ENCODE results near the gene CXorf58. TPM values are rescaled to one million over a fixed set of nuclear protein-coding genes. Genes with fewer than 3 reads are reported as not detected.
A peak's percentile ranks its signal among the peaks of the same experiment; 100 is the strongest.

CXorf58 gene
- total RNA-seq, 1 donor from 2014 or later, result not detected

DNA sequence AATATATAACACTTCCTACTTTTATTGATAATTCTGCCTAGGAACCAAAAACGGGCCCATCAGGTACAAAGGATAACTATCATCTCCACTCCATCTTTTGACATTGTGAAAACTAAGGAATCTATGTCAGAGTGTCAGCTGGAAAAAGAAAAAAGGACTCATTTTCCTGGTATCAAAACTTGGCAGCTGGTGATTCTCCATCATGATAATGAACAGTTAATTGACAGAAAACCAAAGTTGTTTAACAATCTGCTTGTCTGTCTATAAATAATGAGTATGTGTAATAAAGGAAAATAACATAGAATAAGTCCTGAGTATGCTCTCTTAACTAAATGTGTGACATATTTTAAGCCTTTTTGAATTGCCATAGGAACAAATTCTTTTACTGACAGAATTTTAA lies 31.4 kb downstream of the CXorf58 start:
- Histone ChIP-seq H3K27me3 (ENCODE audit: insufficient read depth, low read length) (peaks cover 2% of the 10 kb centered on the region), H2AFZ (ENCODE audit: low read depth, low read length) (no peak overlapping the region), H3K4me3 (ENCODE audit: insufficient read depth, low read depth, low read length) (no peak overlapping the region), H3K27ac (ENCODE audit: low read depth, low read length) (no peak overlapping the region), H3K9me3 (ENCODE audit: insufficient read depth, low read depth, low read length) (no peaks in the 10 kb centered on the region), H3K36me3 (ENCODE audit: insufficient read depth, low read length) (no peaks in the 10 kb centered on the region), H3K4me1 (ENCODE audit: insufficient read depth, low read length) (no peaks in the 10 kb centered on the region), H3K79me2 (ENCODE audit: insufficient read depth, low read length) (no peaks in the 10 kb centered on the region), H4K20me1 (ENCODE audit: insufficient read depth, low read length) (no peaks in the 10 kb centered on the region), H3K9ac (ENCODE audit: low read length) (no peak overlapping the region), H3K4me2 (ENCODE audit: low read length) (no peak overlapping the region)
- Mint-ChIP-seq H3K36me3 (ENCODE audit: low read depth, unreplicated experiment) (no peaks in the 10 kb centered on the region), H3K27me3 (ENCODE audit: low read depth, unreplicated experiment) (no peaks in the 10 kb centered on the region), H3K4me3 (ENCODE audit: unreplicated experiment) (no peak overlapping the region), H3K27ac (ENCODE audit: unreplicated experiment) (no peak overlapping the region), H3K9me3 (ENCODE audit: unreplicated experiment) (peaks cover 3% of the 10 kb centered on the region), H3K4me1 (ENCODE audit: low read depth, unreplicated experiment) (no peaks in the 10 kb centered on the region)
- no peak for DNase-seq (ENCODE audit: low read depth)
- peak; percentile 84 for FAIRE-seq
- TF ChIP-seq, protein P1, sequence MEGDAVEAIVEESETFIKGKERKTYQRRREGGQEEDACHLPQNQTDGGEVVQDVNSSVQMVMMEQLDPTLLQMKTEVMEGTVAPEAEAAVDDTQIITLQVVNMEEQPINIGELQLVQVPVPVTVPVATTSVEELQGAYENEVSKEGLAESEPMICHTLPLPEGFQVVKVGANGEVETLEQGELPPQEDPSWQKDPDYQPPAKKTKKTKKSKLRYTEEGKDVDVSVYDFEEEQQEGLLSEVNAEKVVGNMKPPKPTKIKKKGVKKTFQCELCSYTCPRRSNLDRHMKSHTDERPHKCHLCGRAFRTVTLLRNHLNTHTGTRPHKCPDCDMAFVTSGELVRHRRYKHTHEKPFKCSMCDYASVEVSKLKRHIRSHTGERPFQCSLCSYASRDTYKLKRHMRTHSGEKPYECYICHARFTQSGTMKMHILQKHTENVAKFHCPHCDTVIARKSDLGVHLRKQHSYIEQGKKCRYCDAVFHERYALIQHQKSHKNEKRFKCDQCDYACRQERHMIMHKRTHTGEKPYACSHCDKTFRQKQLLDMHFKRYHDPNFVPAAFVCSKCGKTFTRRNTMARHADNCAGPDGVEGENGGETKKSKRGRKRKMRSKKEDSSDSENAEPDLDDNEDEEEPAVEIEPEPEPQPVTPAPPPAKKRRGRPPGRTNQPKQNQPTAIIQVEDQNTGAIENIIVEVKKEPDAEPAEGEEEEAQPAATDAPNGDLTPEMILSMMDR (IDR thresholded peaks at IDR 0.05; ENCODE audit: insufficient read depth, low read depth, low read length), result no peak
- no peak for TF ChIP-seq EZH2 (IDR thresholded peaks at IDR 0.05; ENCODE audit: insufficient read depth, low read length)

DNA sequence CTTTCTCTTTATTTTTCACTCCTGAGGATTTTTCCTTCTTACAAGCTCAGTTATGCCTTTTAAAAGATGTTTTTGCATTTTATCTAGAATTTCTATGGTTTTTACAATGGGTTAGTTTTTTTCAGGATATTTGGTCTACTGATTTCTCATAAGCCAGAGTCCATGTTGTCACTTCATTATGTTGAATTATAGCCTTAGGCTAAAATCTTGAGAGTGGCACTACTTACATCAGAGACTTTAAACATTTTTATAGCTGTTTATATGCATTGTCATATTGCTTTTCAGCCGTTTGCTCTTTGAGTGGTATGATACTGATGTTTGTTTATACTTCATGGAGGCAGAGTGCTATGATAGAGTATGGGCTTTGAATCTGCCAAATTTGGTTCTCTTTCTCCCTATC lies 36.4 kb downstream of the CXorf58 start:
- Histone ChIP-seq H3K9me3 (ENCODE audit: insufficient read depth, low read depth, low read length) (no peaks in the 10 kb centered on the region), H3K36me3 (ENCODE audit: insufficient read depth, low read length) (no peaks in the 10 kb centered on the region), H3K79me2 (ENCODE audit: insufficient read depth, low read length) (no peaks in the 10 kb centered on the region), H3K4me1 (ENCODE audit: insufficient read depth, low read length) (no peaks in the 10 kb centered on the region), H3K9ac (ENCODE audit: low read length) (no peak overlapping the region), H3K4me3 (ENCODE audit: insufficient read depth, low read depth, low read length) (no peak overlapping the region), H2AFZ (ENCODE audit: low read depth, low read length) (no peak overlapping the region), H3K4me2 (ENCODE audit: low read length) (no peak overlapping the region), H3K27me3 (ENCODE audit: insufficient read depth, low read length) (peaks cover 2% of the 10 kb centered on the region), H4K20me1 (ENCODE audit: insufficient read depth, low read length) (no peaks in the 10 kb centered on the region), H3K27ac (ENCODE audit: low read depth, low read length) (no peak overlapping the region)
- Mint-ChIP-seq H3K9me3 (ENCODE audit: unreplicated experiment) (no peaks in the 10 kb centered on the region), H3K4me1 (ENCODE audit: low read depth, unreplicated experiment) (no peaks in the 10 kb centered on the region), H3K4me3 (ENCODE audit: unreplicated experiment) (no peak overlapping the region), H3K27ac (ENCODE audit: unreplicated experiment) (no peak overlapping the region), H3K27me3 (ENCODE audit: low read depth, unreplicated experiment) (no peaks in the 10 kb centered on the region), H3K36me3 (ENCODE audit: low read depth, unreplicated experiment) (no peaks in the 10 kb centered on the region)
- FAIRE-seq, result no peak
- DNase-seq (ENCODE audit: low read depth), result no peak
- TF ChIP-seq, protein P1 (IDR thresholded peaks at IDR 0.05; ENCODE audit: insufficient read depth, low read depth, low read length), result no peak
- no peak for TF ChIP-seq EZH2 (IDR thresholded peaks at IDR 0.05; ENCODE audit: insufficient read depth, low read length)

DNA sequence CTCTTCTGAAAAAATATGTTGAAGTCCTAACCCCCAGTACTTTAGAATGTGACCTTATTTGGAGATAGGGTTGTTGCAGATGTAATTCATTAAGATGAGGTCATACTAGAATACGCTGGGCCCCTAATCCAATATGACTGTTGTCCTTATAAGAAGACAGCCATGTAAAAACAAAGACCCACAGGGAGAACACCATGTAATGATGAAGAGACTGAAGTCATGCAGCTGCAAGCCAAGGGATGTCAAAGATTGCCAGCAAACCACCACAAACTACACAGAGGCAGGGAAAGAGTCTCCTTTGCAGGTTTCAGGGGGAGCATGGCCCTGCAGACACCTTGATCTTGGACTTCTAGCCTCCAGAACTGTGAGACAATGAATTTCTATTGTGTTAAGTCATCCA lies 37.4 kb downstream of the CXorf58 start:
- no peak overlapping the region for H3K27ac ChIP-seq (ENCODE audit: low read depth, low read length)
- FAIRE-seq, result no peak
- Mint-ChIP-seq H3K4me1 (ENCODE audit: low read depth, unreplicated experiment) (no peaks in the 10 kb centered on the region), H3K27me3 (ENCODE audit: low read depth, unreplicated experiment) (no peaks in the 10 kb centered on the region), H3K9me3 (ENCODE audit: unreplicated experiment) (no peaks in the 10 kb centered on the region), H3K27ac (ENCODE audit: unreplicated experiment) (no peak overlapping the region), H3K36me3 (ENCODE audit: low read depth, unreplicated experiment) (no peaks in the 10 kb centered on the region), H3K4me3 (ENCODE audit: unreplicated experiment) (no peak overlapping the region)
- no peaks in the 10 kb centered on the region for H3K4me1 ChIP-seq (ENCODE audit: insufficient read depth, low read length)
- H4K20me1 ChIP-seq (ENCODE audit: insufficient read depth, low read length), result no peaks in the 10 kb centered on the region
- TF ChIP-seq, protein P1 (IDR thresholded peaks at IDR 0.05; ENCODE audit: insufficient read depth, low read depth, low read length), result no peak
- TF ChIP-seq EZH2 (IDR thresholded peaks at IDR 0.05; ENCODE audit: insufficient read depth, low read length), result no peak
- no peak overlapping the region for H3K4me2 ChIP-seq (ENCODE audit: low read length)
- H3K9me3 ChIP-seq (ENCODE audit: insufficient read depth, low read depth, low read length), result no peaks in the 10 kb centered on the region
- no peak overlapping the region for H2AFZ ChIP-seq (ENCODE audit: low read depth, low read length)
- H3K27me3 ChIP-seq (ENCODE audit: insufficient read depth, low read length), result peaks cover 2% of the 10 kb centered on the region
- no peaks in the 10 kb centered on the region for H3K36me3 ChIP-seq (ENCODE audit: insufficient read depth, low read length)
- no peaks in the 10 kb centered on the region for H3K79me2 ChIP-seq (ENCODE audit: insufficient read depth, low read length)
- no peak for DNase-seq (ENCODE audit: low read depth)
- H3K4me3 ChIP-seq (ENCODE audit: insufficient read depth, low read depth, low read length), result no peak overlapping the region
- H3K9ac ChIP-seq (ENCODE audit: low read length), result no peak overlapping the region
